GM10266 (cell line): ENCODE data around the gene VAV2.

ENCODE experiments used
- DNase-seq: peaks from one replicate; pipeline ENCODE4 v3.0.0; 2012; ENCODE audit errors: extremely low spot score
- TF ChIP-seq, protein P1 (sequence below): IDR thresholded peaks from 2 replicates; pipeline ENCODE4 v1.5.1; 2012; ENCODE audit warnings: mild to moderate bottlenecking, low read depth; ENCODE audit not compliant: control insufficient read depth, insufficient read depth; ENCODE audit errors: missing control alignments

VAV2 gene

DNA sequence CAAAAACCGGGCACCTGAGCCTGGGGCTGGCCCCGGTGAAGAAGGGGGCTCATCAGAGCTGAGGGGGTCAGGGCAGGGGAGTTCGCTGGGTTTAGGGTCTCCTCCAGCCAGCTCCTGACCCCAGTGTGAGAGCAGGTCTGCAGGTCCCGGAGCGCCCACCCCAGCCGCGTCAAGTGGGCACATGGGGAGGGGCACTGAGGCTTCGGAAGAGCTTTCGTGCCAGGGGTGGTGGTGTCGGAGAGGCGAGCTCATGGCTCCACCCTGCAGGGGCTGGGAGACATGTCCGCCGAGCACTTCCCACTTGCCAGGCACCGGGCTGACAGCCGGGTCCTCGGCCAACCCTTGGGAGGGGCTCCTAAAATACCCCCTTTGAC lies 13.2 kb downstream of the VAV2 start:
- TF ChIP-seq, protein P1, sequence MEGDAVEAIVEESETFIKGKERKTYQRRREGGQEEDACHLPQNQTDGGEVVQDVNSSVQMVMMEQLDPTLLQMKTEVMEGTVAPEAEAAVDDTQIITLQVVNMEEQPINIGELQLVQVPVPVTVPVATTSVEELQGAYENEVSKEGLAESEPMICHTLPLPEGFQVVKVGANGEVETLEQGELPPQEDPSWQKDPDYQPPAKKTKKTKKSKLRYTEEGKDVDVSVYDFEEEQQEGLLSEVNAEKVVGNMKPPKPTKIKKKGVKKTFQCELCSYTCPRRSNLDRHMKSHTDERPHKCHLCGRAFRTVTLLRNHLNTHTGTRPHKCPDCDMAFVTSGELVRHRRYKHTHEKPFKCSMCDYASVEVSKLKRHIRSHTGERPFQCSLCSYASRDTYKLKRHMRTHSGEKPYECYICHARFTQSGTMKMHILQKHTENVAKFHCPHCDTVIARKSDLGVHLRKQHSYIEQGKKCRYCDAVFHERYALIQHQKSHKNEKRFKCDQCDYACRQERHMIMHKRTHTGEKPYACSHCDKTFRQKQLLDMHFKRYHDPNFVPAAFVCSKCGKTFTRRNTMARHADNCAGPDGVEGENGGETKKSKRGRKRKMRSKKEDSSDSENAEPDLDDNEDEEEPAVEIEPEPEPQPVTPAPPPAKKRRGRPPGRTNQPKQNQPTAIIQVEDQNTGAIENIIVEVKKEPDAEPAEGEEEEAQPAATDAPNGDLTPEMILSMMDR, result no peak
- no peak for DNase-seq

DNA sequence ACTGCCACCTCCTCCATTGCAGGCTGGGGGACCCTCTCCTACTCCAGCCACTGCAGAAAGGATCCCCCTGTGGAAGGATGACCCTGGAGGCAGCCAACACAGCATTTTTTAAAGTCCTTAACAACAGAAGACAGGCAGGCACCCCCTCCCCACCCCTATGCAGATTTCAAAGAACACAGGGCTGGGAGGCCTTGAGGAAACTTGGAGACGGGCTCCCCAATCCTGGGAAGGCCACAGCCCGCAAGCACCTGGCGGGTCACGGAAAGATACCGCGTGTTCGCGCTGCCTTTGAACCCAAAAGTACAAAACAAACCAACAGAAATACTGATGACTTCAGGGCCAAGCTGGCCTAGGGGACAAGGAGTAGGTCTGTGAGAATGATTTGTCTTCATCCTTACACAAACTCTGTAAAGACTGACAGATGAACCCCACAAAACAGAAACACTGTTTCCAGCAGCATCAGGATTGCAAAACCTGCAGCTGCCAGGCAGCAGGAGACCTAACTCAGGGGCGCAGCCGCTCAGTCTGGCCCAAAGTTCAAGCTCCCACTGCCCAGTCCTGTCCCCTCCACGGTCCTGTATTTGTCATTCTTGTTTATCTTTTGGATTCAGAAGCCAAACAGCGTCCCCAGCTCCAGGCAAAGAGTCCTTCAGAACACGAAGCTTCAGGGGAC lies 13.8 kb downstream of the VAV2 start:
- DNase-seq, result no peak
- TF ChIP-seq, protein P1, result no peak

DNA sequence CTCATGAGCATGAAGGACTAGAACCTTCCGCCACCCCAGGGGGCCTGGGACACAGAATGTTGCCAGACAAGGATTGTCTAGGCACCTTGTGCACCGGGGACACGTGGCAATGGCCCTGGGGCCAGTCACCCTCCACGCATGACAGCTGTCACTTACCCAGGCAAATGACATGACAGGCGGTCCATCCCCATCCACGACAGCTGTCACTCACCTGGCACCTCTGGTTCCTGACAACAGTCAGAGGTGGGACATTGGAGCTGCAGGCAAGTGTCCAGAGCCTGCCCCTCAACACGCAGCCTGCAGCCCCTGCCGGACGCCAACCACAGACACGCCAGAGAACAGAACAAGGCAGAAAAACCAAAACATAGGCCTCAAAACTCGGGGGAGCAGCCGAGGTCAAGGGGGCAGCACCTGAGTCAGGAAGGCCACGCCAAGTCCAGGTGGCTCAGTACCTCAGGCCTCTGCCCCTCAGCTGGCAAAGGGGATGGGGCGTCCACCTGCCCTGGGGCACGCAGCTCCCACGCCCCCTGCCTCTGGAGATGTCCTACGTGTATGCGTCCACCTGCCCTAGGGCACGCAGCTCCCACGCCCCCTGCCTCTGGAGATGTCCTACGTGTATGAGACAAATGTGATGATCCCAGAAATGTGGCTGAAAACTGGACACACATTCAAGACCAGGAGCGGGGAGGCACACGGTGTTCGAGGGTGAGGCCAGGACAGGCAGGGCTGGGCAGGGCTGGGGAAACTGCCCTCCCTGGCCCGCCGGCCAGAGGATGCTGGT lies 14.5 kb downstream of the VAV2 start:
- no peak for DNase-seq
- TF ChIP-seq, protein P1, result no peak

DNA sequence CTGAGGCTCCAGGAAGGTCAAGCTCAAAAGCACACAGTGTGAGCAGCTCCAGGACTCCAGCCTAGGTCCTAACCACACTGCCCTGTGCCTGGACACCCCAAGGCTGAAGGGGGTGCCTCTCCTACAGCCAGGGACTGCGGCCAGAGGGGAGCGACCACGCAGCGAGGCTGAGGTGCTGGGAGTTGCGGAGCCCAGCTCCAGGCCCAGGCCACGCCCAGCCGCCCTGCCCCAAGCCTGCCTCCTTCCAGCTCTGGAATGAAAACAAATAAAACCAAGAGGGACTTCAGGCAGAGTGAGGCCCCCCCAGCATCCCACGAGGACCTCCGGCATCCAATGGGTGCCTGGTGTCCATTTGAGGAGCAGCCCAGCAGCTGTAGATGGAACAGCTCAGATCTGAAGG lies 15.2 kb downstream of the VAV2 start:
- TF ChIP-seq, protein P1, result no peak
- no peak for DNase-seq

DNA sequence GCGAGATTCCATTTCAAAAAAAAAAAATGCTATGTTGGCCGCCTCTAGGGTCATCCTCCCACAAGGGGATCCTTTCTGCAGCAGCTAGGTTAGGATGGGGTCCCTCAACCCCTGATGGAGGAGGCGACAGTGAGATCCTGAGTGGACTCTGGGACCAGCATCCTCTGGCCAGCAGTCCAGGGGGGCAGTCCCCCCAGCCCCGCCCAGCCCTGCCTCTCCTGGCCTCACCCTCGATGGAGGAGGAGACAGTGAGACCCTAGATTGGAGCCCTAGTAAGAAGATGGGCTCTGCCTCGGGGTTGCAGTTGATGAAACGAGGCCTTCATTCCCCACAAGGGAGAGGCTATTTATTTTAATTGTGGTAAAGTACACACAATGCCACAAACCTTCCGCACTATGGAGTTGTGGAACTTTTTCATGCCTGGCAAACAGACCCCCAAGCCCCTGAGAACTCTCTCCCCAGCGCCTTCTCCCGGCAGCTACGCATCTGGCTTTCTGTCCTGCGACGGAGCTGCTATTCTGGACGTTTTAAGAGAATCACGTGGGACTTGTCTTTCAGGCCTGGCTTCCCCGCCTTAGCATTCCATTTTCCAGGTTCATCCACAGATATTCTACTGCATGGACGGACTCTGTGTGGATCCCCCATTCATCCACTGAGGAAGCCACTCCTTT lies 15.8 kb downstream of the VAV2 start:
- DNase-seq, result no peak
- TF ChIP-seq, protein P1, result no peak

DNA sequence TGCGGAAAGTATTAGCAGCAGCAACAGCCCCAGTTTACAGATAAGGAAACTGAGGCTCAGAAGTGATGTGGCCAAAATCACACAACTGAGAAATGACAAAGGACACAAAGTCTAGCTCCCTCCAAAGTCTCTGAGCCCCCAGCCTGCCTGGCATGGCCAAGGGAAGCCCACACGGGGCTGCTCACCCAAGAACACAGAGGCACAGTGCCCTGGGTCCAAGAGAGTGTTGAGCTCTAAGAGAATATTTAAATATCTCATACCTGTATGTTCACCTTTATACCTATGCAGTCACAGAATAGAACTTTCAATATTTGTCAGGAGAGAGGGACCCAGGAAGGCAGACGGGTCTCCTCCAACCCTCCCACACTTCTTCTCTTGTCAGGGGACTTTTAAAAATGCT lies 16.6 kb downstream of the VAV2 start:
- TF ChIP-seq, protein P1, result no peak
- no peak for DNase-seq
